GM06990 (cell line): ENCODE data around the gene CACNA1B.

Source experiments
- DNase-seq: peaks from one replicate; pipeline ENCODE4 v3.0.0-alpha.2; 2011; ENCODE audit not compliant: insufficient read length; ENCODE audit errors: extremely low read depth
- H3K27me3 ChIP-seq: replicated peaks from 2 replicates; pipeline ENCODE4 v1.6.0; 2011; ENCODE audit warnings: low read length; ENCODE audit not compliant: control insufficient read depth, insufficient read depth
- H3K36me3 ChIP-seq: 2 replicates; pipeline ENCODE4 v1.5.1; 2011; ENCODE audit warnings: low read length; ENCODE audit not compliant: control insufficient read depth, insufficient read depth
- H3K4me3 ChIP-seq: replicated peaks from 2 replicates; pipeline ENCODE4 v1.5.1; 2011; ENCODE audit warnings: low read depth, mild to moderate bottlenecking, control low read depth, low read length
- TF ChIP-seq, protein P1 (sequence below): IDR thresholded peaks from 2 replicates; pipeline ENCODE4 v1.5.1; 2011; ENCODE audit warnings: low read length, control low read depth, mild to moderate bottlenecking, inconsistent platforms; ENCODE audit not compliant: insufficient read depth, poor library complexity, severe bottlenecking

Gene CACNA1B

DNA sequence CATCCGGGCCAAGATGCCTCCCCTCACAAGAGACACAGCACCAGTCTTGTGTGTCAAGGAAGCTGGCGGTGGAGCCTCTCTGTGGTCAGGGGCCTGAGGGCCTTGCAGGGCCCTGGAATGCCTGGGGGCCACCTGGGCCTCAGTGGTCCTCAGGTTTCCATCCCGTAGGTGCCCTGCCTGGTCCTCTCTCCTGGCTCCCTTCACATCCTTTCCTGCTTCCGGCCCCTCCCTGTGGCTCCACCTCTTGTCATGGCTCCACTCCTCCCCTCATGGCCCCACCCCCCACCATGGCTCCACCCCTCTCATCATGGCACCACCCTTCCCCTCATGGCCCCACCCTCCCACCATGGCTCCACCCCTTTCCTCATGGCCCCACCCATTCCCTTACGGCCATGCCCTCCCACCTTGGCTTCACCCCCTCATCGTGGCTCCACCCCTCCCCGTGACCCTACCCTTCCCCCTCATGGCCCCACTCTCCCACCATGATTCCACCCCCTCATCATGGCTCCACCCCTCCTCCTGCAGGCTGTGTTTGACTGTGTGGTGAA lies 175.8 kb downstream of the CACNA1B start:
- Histone ChIP-seq H3K36me3 (no peaks in the 10 kb centered on the region), H3K4me3 (no peak overlapping the region), H3K27me3 (no peaks in the 10 kb centered on the region; the same call in 1 of the 2 replicates)
- TF ChIP-seq, protein P1, sequence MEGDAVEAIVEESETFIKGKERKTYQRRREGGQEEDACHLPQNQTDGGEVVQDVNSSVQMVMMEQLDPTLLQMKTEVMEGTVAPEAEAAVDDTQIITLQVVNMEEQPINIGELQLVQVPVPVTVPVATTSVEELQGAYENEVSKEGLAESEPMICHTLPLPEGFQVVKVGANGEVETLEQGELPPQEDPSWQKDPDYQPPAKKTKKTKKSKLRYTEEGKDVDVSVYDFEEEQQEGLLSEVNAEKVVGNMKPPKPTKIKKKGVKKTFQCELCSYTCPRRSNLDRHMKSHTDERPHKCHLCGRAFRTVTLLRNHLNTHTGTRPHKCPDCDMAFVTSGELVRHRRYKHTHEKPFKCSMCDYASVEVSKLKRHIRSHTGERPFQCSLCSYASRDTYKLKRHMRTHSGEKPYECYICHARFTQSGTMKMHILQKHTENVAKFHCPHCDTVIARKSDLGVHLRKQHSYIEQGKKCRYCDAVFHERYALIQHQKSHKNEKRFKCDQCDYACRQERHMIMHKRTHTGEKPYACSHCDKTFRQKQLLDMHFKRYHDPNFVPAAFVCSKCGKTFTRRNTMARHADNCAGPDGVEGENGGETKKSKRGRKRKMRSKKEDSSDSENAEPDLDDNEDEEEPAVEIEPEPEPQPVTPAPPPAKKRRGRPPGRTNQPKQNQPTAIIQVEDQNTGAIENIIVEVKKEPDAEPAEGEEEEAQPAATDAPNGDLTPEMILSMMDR: no peak
- no peak for DNase-seq

DNA sequence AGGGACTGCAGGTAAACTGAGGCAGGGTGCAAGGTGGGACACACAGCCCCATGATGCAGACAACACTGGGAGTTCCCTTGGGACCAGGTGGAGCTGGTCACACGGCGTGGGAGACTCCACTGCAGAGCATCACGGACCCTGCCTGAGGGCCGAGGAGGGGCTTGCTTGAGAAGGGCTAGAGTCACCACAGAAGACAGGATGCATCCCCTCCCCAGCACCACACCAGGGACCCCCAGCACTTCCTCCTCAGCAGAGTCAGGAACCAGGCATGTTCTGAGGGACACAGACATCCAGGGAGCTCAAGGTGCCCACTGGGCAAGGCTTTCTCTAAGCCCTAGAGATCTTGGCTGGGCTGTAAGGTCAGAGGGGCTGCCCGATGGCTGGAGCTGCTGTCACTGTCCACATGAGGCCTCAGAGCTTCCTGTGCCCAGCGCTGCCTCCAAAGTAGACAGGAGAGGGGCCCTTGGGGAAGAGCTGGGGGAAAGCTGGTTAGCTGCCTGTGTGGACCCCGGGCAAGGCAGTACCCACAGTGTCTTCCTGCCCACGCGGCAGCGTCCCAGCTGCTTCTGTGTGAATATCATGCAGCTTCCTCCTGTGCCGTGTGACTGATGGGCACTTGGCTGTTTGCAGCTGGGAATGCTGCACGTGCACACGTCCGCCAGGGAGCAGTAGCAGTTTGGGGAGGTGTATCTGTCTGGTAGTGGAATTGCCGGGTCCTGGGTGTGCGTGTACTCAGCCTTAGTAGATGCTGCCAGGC lies 176.6 kb downstream of the CACNA1B start:
- Histone ChIP-seq H3K27me3 (no peaks in the 10 kb centered on the region; the same call in 1 of the 2 replicates), H3K36me3 (no peaks in the 10 kb centered on the region), H3K4me3 (no peak overlapping the region)
- DNase-seq: no peak
- TF ChIP-seq, protein P1: peak; percentile 22

DNA sequence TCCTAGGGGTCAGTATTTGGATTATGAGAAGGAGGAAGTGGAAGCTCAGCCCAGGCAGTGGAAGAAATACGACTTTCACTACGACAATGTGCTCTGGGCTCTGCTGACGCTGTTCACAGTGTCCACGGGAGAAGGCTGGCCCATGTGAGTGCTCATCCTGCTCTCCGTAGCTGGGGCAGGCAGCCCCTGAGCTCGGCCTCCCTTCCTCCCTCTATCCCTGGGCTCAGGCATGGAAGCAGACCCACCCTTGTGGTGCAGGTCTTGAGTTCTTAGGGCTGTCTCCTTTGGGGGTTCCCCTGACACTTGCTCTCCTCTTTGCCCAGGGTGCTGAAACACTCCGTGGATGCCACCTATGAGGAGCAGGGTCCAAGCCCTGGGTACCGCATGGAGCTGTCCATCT lies 180.1 kb downstream of the CACNA1B start:
- TF ChIP-seq, protein P1: no peak
- H3K36me3 ChIP-seq: no peaks in the 10 kb centered on the region
- no peak for DNase-seq
- H3K27me3 ChIP-seq: no peaks in the 10 kb centered on the region; the same call in 1 of the 2 replicates
- no peak overlapping the region for H3K4me3 ChIP-seq

DNA sequence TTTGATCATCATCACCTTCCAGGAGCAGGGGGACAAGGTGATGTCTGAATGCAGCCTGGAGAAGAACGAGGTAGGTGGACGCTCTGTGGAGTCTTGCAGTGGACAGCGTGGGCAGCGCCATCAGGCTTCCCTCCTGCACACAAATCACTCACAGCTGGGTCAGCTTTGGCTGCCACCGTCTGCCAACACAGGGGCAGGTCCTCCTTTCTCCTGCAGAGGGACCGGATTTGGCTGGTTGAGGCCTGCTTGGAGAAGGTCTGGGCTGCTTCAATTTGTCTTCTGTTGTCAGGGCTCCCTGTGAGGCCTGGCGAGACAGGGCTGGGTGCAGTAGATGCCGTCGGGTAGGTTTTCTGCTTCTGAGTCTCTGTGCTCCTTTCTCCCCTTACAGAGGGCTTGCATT lies 180.6 kb downstream of the CACNA1B start:
- Histone ChIP-seq H3K4me3 (no peak overlapping the region), H3K36me3 (no peaks in the 10 kb centered on the region), H3K27me3 (no peaks in the 10 kb centered on the region; the same call in 1 of the 2 replicates)
- no peak for DNase-seq
- TF ChIP-seq, protein P1: no peak

DNA sequence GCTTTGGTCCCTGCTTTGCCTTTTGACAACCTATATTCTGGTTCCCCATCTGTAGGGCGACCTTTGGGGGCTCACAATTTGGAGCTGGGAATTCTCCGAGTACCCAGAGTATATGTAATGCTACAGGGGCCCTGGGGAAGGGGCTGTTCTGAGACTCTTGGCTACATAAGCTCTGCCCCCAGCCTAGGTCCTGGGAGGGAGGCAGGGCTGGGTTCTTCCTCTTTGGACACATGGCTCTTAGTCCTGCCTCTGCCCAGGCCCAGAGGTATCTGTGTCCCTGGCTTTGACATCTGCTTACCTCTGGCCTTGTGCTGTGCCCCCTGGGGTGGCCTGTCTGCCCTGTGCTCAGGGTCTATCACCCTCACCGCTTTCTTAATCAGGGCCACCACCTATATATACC lies 181.6 kb downstream of the CACNA1B start:
- Histone ChIP-seq H3K36me3 (no peaks in the 10 kb centered on the region), H3K4me3 (no peak overlapping the region), H3K27me3 (no peaks in the 10 kb centered on the region; the same call in 1 of the 2 replicates)
- no peak for DNase-seq
- TF ChIP-seq, protein P1: no peak
